ENCODE data around the gene SKI. TPM values are rescaled to one million over a fixed set of nuclear protein-coding genes. Genes with fewer than 3 reads are reported as not detected.

SKI gene
- total and polyA plus RNA-seq, 2 of the 8 experiments (the other 6 are each of a cell fraction or from before 2014, with no cell fraction given) = 8.3 to 87.6 TPM

- TF ChIP-seq CHD7 (IDR thresholded peaks at IDR 0.05; ENCODE audit: insufficient replicate concordance, low read length) = no peak
- TF ChIP-seq MAFK (IDR thresholded peaks at IDR 0.05; ENCODE audit: low read depth, low read length) = peak; percentile 18; the same call in 1 of the 2 replicates
- no peak for TF ChIP-seq SUZ12 (IDR thresholded peaks at IDR 0.05; ENCODE audit: low read length)
- no peak for TF ChIP-seq CTBP2 (IDR thresholded peaks at IDR 0.05; ENCODE audit: borderline replicate concordance, insufficient read depth, insufficient read length, low read length)
- no peak for TF ChIP-seq E2F6 (IDR thresholded peaks at IDR 0.05)
- TF ChIP-seq USF2 (IDR thresholded peaks at IDR 0.05; ENCODE audit: low read length) = no peak
- no peak for TF ChIP-seq TAF7 (optimal IDR thresholded peaks at IDR 0.05; ENCODE audit: borderline replicate concordance, low read depth, low read length)
Observed at GRCh38 chr1:2248127-2248826, 20.2 kb downstream of the SKI start (continued).

Measured in H1 (cell line).